K562 (cell line): ENCODE results near the gene EXOC3L2. TPM values are rescaled to one million over a fixed set of nuclear protein-coding genes. Genes with fewer than 3 reads are reported as not detected.

Source experiments
- ATF4 ChIP-seq: fragments of 450-650 bp; formaldehyde crosslinking; IDR thresholded peaks from 2 replicates; pipeline ENCODE4 v1.4.0; 2022; ENCODE audit warnings: mild to moderate bottlenecking, moderate library complexity
- CBFA2T3 ChIP-seq: fragments of 450-650 bp; IDR thresholded peaks from 2 replicates; pipeline ENCODE4 v1.6.1; 2017
- CTBP1 ChIP-seq: fragments of 450-650 bp; IDR thresholded peaks from 2 replicates; pipeline ENCODE4 v1.6.1; 2016; ENCODE audit warnings: borderline replicate concordance
- E2F3 ChIP-seq: fragments of 250-450 bp; sonication (Bioruptor Pico); IDR thresholded peaks from 2 replicates; pipeline ENCODE4 v1.4.0; 2020; ENCODE audit warnings: mild to moderate bottlenecking
- ESRRA ChIP-seq: fragments of 450-650 bp; IDR thresholded peaks from 2 replicates; pipeline ENCODE4 v1.6.1; 2014; ENCODE audit warnings: low read depth, mild to moderate bottlenecking, moderate library complexity, borderline replicate concordance
- FOXK1 ChIP-seq: sonication (generic); formaldehyde crosslinking; IDR thresholded peaks from 2 replicates; pipeline ENCODE4 v1.8.0; 2022; ENCODE audit warnings: missing genetic modification reagents, mild to moderate bottlenecking, borderline replicate concordance
- KDM5B ChIP-seq: fragments of 200-600 bp; sonication (generic); IDR thresholded peaks from 2 replicates; pipeline ENCODE4 v1.6.1; 2012; ENCODE audit warnings: low read depth, mild to moderate bottlenecking, moderate library complexity, low read length, control low read depth, inconsistent platforms; ENCODE audit not compliant: insufficient replicate concordance
- KLF13 ChIP-seq: fragments of 450-650 bp; IDR thresholded peaks from 2 replicates; pipeline ENCODE4 v1.6.1; 2016; ENCODE audit warnings: missing genetic modification characterization, low read depth, mild to moderate bottlenecking, missing compliant biosample characterization, moderate library complexity, borderline replicate concordance
- NEUROD1 ChIP-seq: fragments of 150-350 bp; IDR thresholded peaks from 2 replicates; pipeline ENCODE4 v1.6.1; 2014; ENCODE audit warnings: borderline replicate concordance, low read length, low read depth; ENCODE audit not compliant: partially characterized antibody
- NFYB ChIP-seq: IDR thresholded peaks from 2 replicates; pipeline ENCODE4 v1.6.1; 2011; ENCODE audit warnings: mild to moderate bottlenecking, moderate library complexity; ENCODE audit not compliant: insufficient read length; ENCODE audit errors: extremely low read depth
- NONO ChIP-seq, 2 experiments: fragments of 200-400 bp in 1 of 2; fragments of 450-650 bp in 1 of 2; formaldehyde crosslinking in 1 of 2; IDR thresholded peaks; 2 replicates each; pipeline ENCODE4 v1.6.1; 2017; ENCODE audit warnings: low read depth in 2 of 2, mild to moderate bottlenecking in 2 of 2, moderate library complexity in 2 of 2, low read length in 1 of 2
- RBBP5 ChIP-seq: fragments of 200-600 bp; sonication (generic); IDR thresholded peaks from 2 replicates; pipeline ENCODE4 v1.6.1; 2012; ENCODE audit warnings: borderline replicate concordance, mild to moderate bottlenecking, low read length, control low read depth, inconsistent platforms; ENCODE audit not compliant: insufficient read depth, poor library complexity, severe bottlenecking
- RBM17 ChIP-seq: fragments of 200-400 bp; formaldehyde crosslinking; IDR thresholded peaks from 2 replicates; pipeline ENCODE4 v1.6.1; 2017; ENCODE audit warnings: low read depth, mild to moderate bottlenecking, low read length, borderline replicate concordance
- SOX6 ChIP-seq: fragments of 450-650 bp; IDR thresholded peaks from 2 replicates; pipeline ENCODE4 v1.6.1; 2014; ENCODE audit warnings: mild to moderate bottlenecking
- SRF ChIP-seq, 2 experiments: fragments of 250-450, 450-650 bp in 1 of 2; sonication (Bioruptor Pico) in 1 of 2; sonication (generic) in 1 of 2; formaldehyde crosslinking; IDR thresholded peaks; 2 replicates each; pipeline versions ENCODE4 v1.5.0 to v1.5.1; 2020 to 2022; ENCODE audit warnings: mild to moderate bottlenecking in 1 of 2, missing genetic modification reagents in 1 of 2
- TAF9B ChIP-seq: fragments of 450-650 bp; IDR thresholded peaks from 2 replicates; pipeline ENCODE4 v1.6.1; 2018; ENCODE audit warnings: mild to moderate bottlenecking; ENCODE audit not compliant: partially characterized antibody
- THAP12 ChIP-seq: fragments of 250-450 bp; sonication (Bioruptor Pico); IDR thresholded peaks from 2 replicates; pipeline ENCODE4 v1.9.0; 2021; ENCODE audit warnings: mild to moderate bottlenecking, inconsistent platforms
- ZBTB1 ChIP-seq: sonication (generic); formaldehyde crosslinking; IDR thresholded peaks from 2 replicates; pipeline ENCODE4 v1.8.1; 2023; ENCODE audit warnings: missing genetic modification reagents, low read depth, mild to moderate bottlenecking, borderline replicate concordance
- ZBTB33 ChIP-seq: sonication (generic); formaldehyde crosslinking; IDR thresholded peaks from 2 replicates; pipeline ENCODE4 v1.8.1; 2023; ENCODE audit warnings: mild to moderate bottlenecking, missing genetic modification reagents
- ZFP30 ChIP-seq: fragments of 250-450 bp; sonication (Bioruptor Pico); IDR thresholded peaks from 2 replicates; pipeline ENCODE4 v1.8.0; 2022; ENCODE audit warnings: moderate library complexity, mild to moderate bottlenecking, inconsistent platforms, borderline replicate concordance
- ZFX ChIP-seq: sonication (generic); formaldehyde crosslinking; IDR thresholded peaks from 2 replicates; pipeline ENCODE4 v1.8.0; 2022; ENCODE audit warnings: mild to moderate bottlenecking, missing genetic modification reagents, moderate library complexity
- ZNF224 ChIP-seq: sonication (generic); formaldehyde crosslinking; IDR thresholded peaks from 2 replicates; pipeline ENCODE4 v1.8.0; 2022; ENCODE audit warnings: mild to moderate bottlenecking, missing genetic modification reagents
- ZNF239 ChIP-seq: fragments of 250-450 bp; sonication (Bioruptor Pico); IDR thresholded peaks from 2 replicates; pipeline ENCODE4 v1.4.0; 2020; ENCODE audit warnings: mild to moderate bottlenecking
- ZNF311 ChIP-seq: fragments of 250-450 bp; sonication (Bioruptor Pico); IDR thresholded peaks from 2 replicates; pipeline ENCODE4 v1.4.0; 2020; ENCODE audit warnings: mild to moderate bottlenecking, moderate library complexity
- polyA plus RNA-seq, 8 experiments: library from polyadenylated mRNA; depleted of rRNA in 4 of 8; stranded (reverse) in 5 of 8; unstranded in 3 of 8; fragments of >200 nt; fragmentation: Nextera tagmentation in 2 of 8; fragmentation: Illumina TruSeq in 1 of 8; extraction: Ambion mirVana in 2 of 8; extraction: Trizol in 1 of 8; gene quantifications; 2 replicates each; pipeline versions ENCODE4 v1.2.1 to v1.2.3, GENCODE V29; 2011 to 2014; ENCODE audit warnings: inconsistent platforms in 1 of 8, missing spikeins in 1 of 8
- total RNA-seq, 7 experiments: library from RNA; depleted of rRNA in 6 of 7; stranded (reverse); fragments of >200 nt in 6 of 7; fragmentation: Illumina TruSeq in 2 of 7; extraction: Trizol in 2 of 7; gene quantifications; 2 replicates each; pipeline versions ENCODE4 v1.2.1 to v1.2.3, GENCODE V29; 2011 to 2021; ENCODE audit warnings: low replicate concordance in 1 of 7

The EXOC3L2 gene
- total and polyA plus RNA-seq, 9 of the 15 experiments (the other 6 are each of a cell fraction or from before 2014, with no cell fraction given): 0.31 to 19.0 (median 2.4) TPM

- TF ChIP-seq ZNF239 (CRISPR knock-in tag) (no peak), RBM17 (no peak), ZBTB1 (CRISPR knock-in tag) (no peak), ZNF224 (CRISPR knock-in tag) (no peak), FOXK1 (CRISPR knock-in tag) (no peak), ZFP30 (CRISPR knock-in tag) (no peak), CTBP1 (peak; percentile 67; the same call in 1 of the 2 replicates), SOX6 (peak; percentile 61; the same call in 1 of the 2 replicates), NONO (IDR thresholded peaks at IDR 0.05; ENCODE audit: low read depth in 2 of 2, low read length in 1 of 2) (no peak), ZFX (CRISPR knock-in tag) (peak; percentile 79), ZBTB33 (CRISPR knock-in tag) (no peak), RBBP5 (peak; percentile 22), KLF13 (peak; percentile 71; the same call in 1 of the 2 replicates), TAF9B (no peak), THAP12 (CRISPR knock-in tag) (no peak), ESRRA (peak; percentile 87), CBFA2T3 (peak; percentile 67), NEUROD1 (peak; percentile 40), ZNF311 (0 out of 2 replicates have a peak, but pooled peaks have one; percentile 17), E2F3 (CRISPR knock-in tag) (no peak), ATF4 (0 out of 2 replicates have a peak, but pooled peaks have one; percentile 15), NFYB (no peak), KDM5B (peak; percentile 36), SRF (CRISPR knock-in tag; IDR thresholded peaks at IDR 0.05) (peak in 1 of 2 experiments; percentile 78; a peak in 1 of 4 replicates)
Observed at GRCh38 chr19:45245334-45245787, at the start of gene EXOC3L2 (continued).
